Fibroblast of pulmonary artery (primary cell): ENCODE measurements around the gene CAMTA1.

ENCODE experiments used
- DNase-seq: peaks from one replicate; pipeline ENCODE4 v3.0.0-alpha.2; 2010; ENCODE audit warnings: low read depth
- H3K4me3 ChIP-seq: replicated peaks from 2 replicates; pipeline ENCODE4 v1.5.1; 2011; ENCODE audit warnings: low read depth, mild to moderate bottlenecking, control low read depth, low read length, moderate library complexity
- TF ChIP-seq, protein P1 (sequence below): IDR thresholded peaks from 2 replicates; pipeline ENCODE4 v1.5.1; 2011; ENCODE audit warnings: mild to moderate bottlenecking, control low read depth, low read length, inconsistent platforms; ENCODE audit errors: missing control alignments

CAMTA1 gene

DNA sequence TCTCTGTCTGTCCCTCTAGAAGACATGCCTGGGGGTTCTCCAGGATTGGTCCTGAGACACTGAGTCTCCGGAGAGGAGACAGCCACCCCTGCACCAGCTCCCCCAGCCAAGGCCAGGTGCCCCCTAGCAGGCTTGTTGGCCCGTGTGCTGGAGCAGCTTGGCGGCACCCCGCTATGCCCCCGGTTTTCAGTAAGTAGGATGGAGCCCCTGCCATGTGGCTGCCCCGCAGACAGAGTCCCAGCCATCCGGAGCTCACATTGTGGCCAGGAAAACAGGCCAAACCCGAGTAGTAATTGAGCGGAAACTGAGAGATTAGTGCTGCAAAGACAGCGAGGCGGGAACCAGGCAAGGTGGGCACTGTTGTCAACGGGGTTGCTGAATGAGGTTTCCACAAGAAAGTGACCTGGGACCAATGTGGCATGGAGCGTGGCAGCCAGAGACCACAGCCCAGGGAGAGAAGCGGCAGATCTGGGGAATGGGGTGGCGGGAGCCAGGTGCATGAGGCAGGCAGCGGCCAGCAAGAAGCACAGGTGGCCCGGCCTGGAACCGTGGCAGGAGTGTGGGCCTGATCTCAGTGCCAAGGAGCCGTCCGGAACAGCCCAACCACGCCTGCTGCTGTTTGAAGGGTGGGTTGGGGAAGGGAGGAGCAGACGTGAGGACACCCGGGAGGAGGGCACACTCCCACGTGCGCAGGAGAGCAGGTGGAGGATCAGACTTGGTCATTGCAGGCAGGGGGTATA is 848.4 kb downstream of the CAMTA1 start:
- no peak for DNase-seq
- TF ChIP-seq, protein P1, sequence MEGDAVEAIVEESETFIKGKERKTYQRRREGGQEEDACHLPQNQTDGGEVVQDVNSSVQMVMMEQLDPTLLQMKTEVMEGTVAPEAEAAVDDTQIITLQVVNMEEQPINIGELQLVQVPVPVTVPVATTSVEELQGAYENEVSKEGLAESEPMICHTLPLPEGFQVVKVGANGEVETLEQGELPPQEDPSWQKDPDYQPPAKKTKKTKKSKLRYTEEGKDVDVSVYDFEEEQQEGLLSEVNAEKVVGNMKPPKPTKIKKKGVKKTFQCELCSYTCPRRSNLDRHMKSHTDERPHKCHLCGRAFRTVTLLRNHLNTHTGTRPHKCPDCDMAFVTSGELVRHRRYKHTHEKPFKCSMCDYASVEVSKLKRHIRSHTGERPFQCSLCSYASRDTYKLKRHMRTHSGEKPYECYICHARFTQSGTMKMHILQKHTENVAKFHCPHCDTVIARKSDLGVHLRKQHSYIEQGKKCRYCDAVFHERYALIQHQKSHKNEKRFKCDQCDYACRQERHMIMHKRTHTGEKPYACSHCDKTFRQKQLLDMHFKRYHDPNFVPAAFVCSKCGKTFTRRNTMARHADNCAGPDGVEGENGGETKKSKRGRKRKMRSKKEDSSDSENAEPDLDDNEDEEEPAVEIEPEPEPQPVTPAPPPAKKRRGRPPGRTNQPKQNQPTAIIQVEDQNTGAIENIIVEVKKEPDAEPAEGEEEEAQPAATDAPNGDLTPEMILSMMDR: no peak
- no peak overlapping the region for H3K4me3 ChIP-seq

DNA sequence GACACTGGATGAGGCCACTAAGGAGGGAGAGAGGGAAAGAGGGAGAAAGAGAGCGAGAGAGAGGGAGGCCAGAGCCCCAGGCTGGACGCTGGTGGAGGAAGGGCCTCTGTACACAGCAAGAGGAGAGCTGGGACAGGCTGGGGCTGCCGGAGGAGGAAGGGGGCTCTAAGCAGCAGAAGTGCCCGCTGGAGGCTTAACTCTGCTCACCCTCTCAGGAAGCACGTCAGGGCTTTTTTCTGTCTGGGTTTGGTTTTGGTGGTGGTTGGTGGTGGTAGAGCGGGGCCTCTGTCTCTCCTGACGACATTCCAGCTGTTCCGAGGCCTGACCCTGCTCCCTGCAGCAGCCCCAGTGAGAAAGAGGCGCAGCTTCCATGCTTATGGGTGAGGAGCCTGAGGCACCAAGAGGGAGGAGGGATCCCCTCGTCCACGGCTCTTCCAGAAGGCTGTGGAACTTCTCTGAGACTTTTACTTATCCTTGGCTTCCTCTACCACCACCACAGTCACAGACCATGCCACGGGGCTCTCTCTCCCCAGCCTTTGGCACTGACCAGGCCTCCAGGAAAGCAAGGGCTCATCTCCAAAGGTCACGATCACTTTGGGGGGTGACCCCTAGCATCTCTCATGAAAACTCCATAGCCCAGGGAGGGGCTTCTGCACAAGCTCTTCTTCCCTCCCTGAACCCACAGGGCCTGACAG is 849.4 kb downstream of the CAMTA1 start:
- no peak overlapping the region for H3K4me3 ChIP-seq
- TF ChIP-seq, protein P1: no peak
- DNase-seq: no peak

DNA sequence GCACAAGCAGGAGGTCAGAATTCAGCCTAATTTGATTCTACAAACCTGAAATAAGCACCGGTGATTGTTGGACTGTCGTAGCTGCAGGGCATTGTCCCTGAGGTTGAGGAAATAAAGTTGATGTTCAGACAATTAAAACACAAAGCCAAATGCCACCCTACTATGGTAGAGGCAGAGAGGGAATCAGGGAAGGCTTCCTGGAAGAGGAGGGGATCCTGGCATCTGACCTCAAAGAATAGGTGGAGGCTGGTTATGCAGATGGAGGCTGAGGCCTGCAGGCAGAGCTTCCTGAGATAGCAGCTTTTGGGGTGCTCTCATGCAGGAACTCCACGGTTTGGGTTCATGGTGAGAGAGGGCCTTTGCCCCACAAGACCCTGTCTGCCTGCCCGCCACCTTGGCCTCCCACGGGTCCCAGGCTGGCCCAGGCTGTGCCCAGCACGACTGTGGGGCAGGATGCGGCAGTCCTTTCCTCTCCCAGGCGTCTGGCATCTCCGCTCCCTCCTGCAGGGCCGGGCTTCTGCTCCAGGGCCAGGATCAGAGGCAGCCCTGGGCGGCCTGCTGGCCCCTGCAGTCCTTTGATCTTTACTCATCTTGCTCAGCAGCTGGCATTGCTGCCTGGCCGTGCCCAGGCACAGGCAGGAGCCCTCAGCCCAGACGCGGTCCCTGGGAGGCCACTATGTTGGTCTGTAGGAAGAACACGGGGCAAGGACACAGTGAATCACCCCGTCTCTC is 851.7 kb downstream of the CAMTA1 start:
- no peak overlapping the region for H3K4me3 ChIP-seq
- no peak for DNase-seq
- TF ChIP-seq, protein P1: no peak

DNA sequence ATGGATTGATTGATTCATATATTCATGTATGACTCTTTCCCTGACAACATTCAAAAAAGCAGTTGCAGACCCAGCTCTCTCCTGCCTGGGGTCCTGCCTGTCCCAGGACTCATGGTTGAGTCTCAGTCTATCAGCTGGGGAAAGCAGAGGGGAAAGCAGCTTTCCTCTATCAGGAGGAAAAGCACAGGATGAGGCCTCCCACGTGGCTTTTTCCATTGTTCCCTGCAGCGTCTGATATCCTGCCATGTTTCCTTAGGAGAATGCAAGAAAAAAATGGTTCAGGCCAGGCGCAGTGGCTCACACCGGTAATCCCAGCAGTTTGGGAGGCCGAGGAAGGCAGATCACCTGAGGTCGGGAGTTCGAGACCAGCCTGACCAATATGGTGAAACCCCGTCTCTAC is 852.8 kb downstream of the CAMTA1 start:
- TF ChIP-seq, protein P1: no peak
- DNase-seq: peak; percentile 45
- no peak overlapping the region for H3K4me3 ChIP-seq

DNA sequence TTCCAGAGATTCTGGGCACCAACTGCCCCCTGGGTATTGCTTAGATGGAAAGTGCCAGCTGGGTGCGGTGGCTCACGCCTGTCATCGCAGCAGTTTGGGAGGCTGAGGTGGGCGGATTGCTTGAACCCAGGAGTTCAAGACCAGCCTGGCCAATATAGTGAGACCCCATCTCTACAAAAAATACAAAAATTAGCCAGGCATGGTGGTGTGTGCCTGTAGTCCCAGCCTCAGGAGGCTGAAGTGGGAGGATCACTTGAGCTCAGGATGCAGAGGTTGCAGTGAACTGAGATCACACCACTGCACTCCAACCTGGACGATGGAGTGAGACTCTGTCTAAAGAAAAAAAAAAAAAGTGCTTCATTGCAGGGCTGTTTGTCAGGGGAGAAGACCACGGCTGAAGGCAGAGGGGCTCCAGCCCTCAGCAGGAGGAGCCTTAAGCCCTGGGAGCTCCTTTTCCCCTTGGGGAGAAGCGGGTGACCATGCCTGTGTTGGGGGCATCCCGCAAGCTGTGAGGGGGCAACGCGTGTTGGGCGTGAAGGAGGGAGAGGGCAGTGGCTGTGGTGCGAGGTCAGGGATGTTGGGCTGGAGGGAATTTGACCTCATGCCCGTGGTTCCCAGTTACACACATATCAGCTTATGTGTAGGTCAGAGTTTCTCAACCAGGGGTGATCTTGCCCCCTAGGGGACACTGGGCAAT is 854.3 kb downstream of the CAMTA1 start:
- DNase-seq: no peak
- no peak overlapping the region for H3K4me3 ChIP-seq
- TF ChIP-seq, protein P1: no peak

DNA sequence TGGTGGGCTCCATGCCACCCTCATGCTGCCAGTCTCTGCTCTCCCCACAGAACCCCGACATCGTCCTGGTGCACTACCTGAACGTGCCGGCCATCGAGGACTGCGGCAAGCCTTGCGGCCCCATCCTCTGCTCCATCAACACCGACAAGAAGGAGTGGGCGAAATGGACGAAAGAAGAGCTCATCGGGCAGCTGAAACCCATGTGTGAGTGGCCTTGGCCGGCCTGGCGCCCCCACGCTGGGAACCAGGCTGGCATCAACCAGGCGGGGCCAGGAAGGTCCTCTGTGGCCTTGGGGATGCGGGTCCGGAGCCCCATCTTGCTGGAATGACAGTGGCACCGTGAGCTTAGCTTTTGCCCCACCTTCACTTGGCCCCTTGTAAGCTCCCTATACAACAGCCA is 855.1 kb downstream of the CAMTA1 start:
- TF ChIP-seq, protein P1: no peak
- no peak overlapping the region for H3K4me3 ChIP-seq
- no peak for DNase-seq
